SU-DHL-6 (cell line): Measurements from ENCODE around the gene GRIK2.

Source experiments
- H2AFZ ChIP-seq: fragments of 200-600 bp; sonication (generic); 2 replicates; pipeline ENCODE4 v1.6.1; 2014; ENCODE audit warnings: low read depth, mild to moderate bottlenecking, moderate library complexity, mixed read lengths, antibody characterized with exemption, low read length; ENCODE audit not compliant: severe bottlenecking
- H3F3A ChIP-seq: fragments of 200-600 bp; shearing (Covaris generic); 2 replicates; pipeline ENCODE4 v1.6.0; 2016; ENCODE audit warnings: antibody characterized with exemption, mild to moderate bottlenecking; ENCODE audit not compliant: insufficient read depth
- H3K27ac ChIP-seq: fragments of 200-600 bp; sonication (generic); 2 replicates; pipeline ENCODE4 v1.5.1; 2016; ENCODE audit warnings: low read depth, mild to moderate bottlenecking, low read length, moderate library complexity, mixed read lengths
- H3K27me3 ChIP-seq: fragments of 200-600 bp; sonication (generic), shearing (Covaris generic); 2 replicates; pipeline ENCODE4 v1.6.0; 2014; ENCODE audit warnings: mild to moderate bottlenecking, low read length
- H3K36me3 ChIP-seq: fragments of 200-600 bp; sonication (generic); 2 replicates; pipeline ENCODE4 v1.6.1; 2014; ENCODE audit warnings: mild to moderate bottlenecking, low read length, mixed read lengths
- H3K4me2 ChIP-seq: fragments of 300-600, 200-600 bp; shearing (Covaris generic), sonication (generic); 2 replicates; pipeline ENCODE4 v1.6.0; 2014; ENCODE audit warnings: low read length, low read depth, mild to moderate bottlenecking; ENCODE audit not compliant: poor library complexity, severe bottlenecking
- H3K4me3 ChIP-seq: fragments of 200-600 bp; sonication (generic); 2 replicates; pipeline ENCODE4 v1.5.1; 2014; ENCODE audit warnings: antibody characterized with exemption, low read length, mild to moderate bottlenecking, mixed read lengths; ENCODE audit not compliant: insufficient read depth, poor library complexity, severe bottlenecking
- H3K79me2 ChIP-seq: fragments of 200-600 bp; sonication (generic); 2 replicates; pipeline ENCODE4 v1.6.1; 2014; ENCODE audit warnings: mild to moderate bottlenecking, low read length, moderate library complexity; ENCODE audit not compliant: insufficient read depth
- H3K9ac ChIP-seq: fragments of 200-600 bp; sonication (generic); 2 replicates; pipeline ENCODE4 v1.7.0; 2014; ENCODE audit warnings: mild to moderate bottlenecking, low read length
- H3K9me2 ChIP-seq: fragments of 200-600 bp; sonication (generic); replicated peaks from 2 replicates; pipeline ENCODE4 v1.6.1; 2014; ENCODE audit warnings: low read length; ENCODE audit not compliant: insufficient read depth
- H3K9me3 ChIP-seq: fragments of 200-600 bp; sonication (generic); 2 replicates; pipeline ENCODE4 v1.6.1; 2014; ENCODE audit warnings: low read length, mixed read lengths; ENCODE audit not compliant: insufficient read depth
- H4K20me1 ChIP-seq: fragments of 200-600 bp; sonication (generic); 2 replicates; pipeline ENCODE4 v1.6.1; 2014; ENCODE audit warnings: low read depth, mild to moderate bottlenecking, antibody characterized with exemption, low read length, moderate library complexity, mixed read lengths
- EZH2phosphoT487 ChIP-seq: fragments of 200-600 bp; sonication (generic), shearing (Covaris generic); conservative IDR thresholded peaks from 2 replicates; pipeline ENCODE4 v1.6.1; 2018; ENCODE audit warnings: mild to moderate bottlenecking, antibody characterized with exemption, low read length, moderate library complexity, mixed read lengths
- TF ChIP-seq, protein P1 (sequence below): fragments of 200-600 bp; sonication (generic); IDR thresholded peaks from one replicate; pipeline ENCODE4 v1.5.1; 2017; ENCODE audit warnings: antibody characterized with exemption, mild to moderate bottlenecking, low read length, moderate library complexity; ENCODE audit not compliant: insufficient read depth, poor library complexity, severe bottlenecking

GRIK2 gene

DNA sequence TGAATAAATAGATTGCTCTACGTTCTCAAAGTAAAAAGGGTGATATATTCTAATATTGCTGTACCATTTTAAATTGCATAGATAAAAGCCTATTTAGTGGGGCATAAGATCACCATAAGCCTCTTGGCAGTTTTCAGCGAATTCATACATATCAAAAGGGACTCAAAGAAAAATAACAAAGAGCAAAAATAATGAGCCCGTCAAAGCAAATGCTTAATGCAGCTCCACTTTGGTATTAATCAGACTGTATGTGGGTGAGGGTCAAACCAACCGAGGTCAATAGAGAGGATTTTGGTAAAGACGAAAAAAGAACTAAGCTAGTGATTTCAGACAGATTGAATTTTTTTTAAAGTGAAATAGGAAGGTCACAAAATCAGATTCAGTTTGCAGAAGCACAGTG is 598.8 kb downstream of the GRIK2 start:
- no peak for TF ChIP-seq EZH2phosphoT487
- TF ChIP-seq, protein P1, sequence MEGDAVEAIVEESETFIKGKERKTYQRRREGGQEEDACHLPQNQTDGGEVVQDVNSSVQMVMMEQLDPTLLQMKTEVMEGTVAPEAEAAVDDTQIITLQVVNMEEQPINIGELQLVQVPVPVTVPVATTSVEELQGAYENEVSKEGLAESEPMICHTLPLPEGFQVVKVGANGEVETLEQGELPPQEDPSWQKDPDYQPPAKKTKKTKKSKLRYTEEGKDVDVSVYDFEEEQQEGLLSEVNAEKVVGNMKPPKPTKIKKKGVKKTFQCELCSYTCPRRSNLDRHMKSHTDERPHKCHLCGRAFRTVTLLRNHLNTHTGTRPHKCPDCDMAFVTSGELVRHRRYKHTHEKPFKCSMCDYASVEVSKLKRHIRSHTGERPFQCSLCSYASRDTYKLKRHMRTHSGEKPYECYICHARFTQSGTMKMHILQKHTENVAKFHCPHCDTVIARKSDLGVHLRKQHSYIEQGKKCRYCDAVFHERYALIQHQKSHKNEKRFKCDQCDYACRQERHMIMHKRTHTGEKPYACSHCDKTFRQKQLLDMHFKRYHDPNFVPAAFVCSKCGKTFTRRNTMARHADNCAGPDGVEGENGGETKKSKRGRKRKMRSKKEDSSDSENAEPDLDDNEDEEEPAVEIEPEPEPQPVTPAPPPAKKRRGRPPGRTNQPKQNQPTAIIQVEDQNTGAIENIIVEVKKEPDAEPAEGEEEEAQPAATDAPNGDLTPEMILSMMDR = no peak
- no peak overlapping the region for H3K4me3 ChIP-seq
- H3K79me2 ChIP-seq = no peaks in the 10 kb centered on the region

DNA sequence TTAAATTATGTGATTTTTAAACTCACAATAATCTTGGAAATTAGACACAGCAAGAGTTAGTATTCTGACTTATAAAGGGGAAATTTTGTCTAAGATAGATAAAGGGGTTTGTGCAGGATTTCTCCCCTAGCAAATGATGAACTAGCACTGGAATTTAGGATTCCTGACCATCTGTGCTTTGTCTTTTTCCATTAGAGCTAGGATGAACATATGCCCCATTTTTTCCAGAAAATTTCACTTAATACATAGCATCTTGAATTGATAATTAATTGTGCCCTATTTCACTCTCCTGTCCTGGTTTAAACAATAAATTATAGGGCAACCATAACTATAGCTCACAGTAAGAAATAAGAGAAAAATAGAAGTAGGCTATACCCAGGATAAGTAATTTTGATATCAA is 601.0 kb downstream of the GRIK2 start:
- Histone ChIP-seq H3K27ac (no peak overlapping the region), H3K27me3 (no peaks in the 10 kb centered on the region), H3K36me3 (no peaks in the 10 kb centered on the region), H3K4me2 (no peak overlapping the region), H3F3A (no peaks in the 10 kb centered on the region), H3K9ac (no peak overlapping the region), H4K20me1 (no peaks in the 10 kb centered on the region), H3K9me2 (no peaks in the 10 kb centered on the region), H3K9me3 (no peaks in the 10 kb centered on the region), H3K79me2 (no peaks in the 10 kb centered on the region), H2AFZ (no peak overlapping the region), H3K4me3 (no peak overlapping the region)
- TF ChIP-seq, protein P1 = no peak
- no peak for TF ChIP-seq EZH2phosphoT487

More for the DNA sequence above, 598.8 kb downstream of the GRIK2 start:
- no peak overlapping the region for H3K4me2 ChIP-seq
- H3K27ac ChIP-seq = no peak overlapping the region
- H3F3A ChIP-seq = no peaks in the 10 kb centered on the region
- H3K36me3 ChIP-seq = no peaks in the 10 kb centered on the region
- no peaks in the 10 kb centered on the region for H3K9me3 ChIP-seq
- no peak overlapping the region for H3K9ac ChIP-seq
- no peaks in the 10 kb centered on the region for H3K27me3 ChIP-seq
- H2AFZ ChIP-seq = no peak overlapping the region
- no peaks in the 10 kb centered on the region for H4K20me1 ChIP-seq
- H3K9me2 ChIP-seq = no peaks in the 10 kb centered on the region

DNA sequence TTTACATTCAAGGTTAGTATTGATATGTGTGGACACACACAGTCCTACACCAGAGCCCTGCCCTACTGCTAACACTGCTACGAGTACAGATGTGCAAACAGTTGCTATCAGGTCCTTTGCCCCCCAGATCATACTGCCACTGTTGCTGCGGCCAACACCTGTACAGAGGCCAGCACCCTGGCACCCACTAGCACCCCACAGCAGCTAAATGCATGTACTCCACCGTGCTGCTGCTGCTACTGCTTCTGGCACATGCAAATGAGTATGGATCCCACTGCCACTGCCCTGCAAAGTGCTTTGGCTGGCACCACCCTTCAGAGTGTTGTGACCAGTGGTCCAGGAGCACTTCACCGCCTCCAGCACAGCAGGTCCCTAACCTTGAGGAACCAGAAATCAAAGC is 621.9 kb downstream of the GRIK2 start:
- Histone ChIP-seq H3K27me3 (no peaks in the 10 kb centered on the region), H3K4me2 (no peak overlapping the region), H3K79me2 (no peaks in the 10 kb centered on the region), H3K36me3 (no peaks in the 10 kb centered on the region), H3K9ac (no peak overlapping the region), H3K9me2 (no peaks in the 10 kb centered on the region), H4K20me1 (no peaks in the 10 kb centered on the region), H3K4me3 (no peak overlapping the region), H2AFZ (no peak overlapping the region), H3K27ac (no peak overlapping the region), H3K9me3 (no peaks in the 10 kb centered on the region), H3F3A (no peaks in the 10 kb centered on the region)
- no peak for TF ChIP-seq EZH2phosphoT487
- TF ChIP-seq, protein P1 = no peak
